ENCODE data around the gene CPSF2.

DNA sequence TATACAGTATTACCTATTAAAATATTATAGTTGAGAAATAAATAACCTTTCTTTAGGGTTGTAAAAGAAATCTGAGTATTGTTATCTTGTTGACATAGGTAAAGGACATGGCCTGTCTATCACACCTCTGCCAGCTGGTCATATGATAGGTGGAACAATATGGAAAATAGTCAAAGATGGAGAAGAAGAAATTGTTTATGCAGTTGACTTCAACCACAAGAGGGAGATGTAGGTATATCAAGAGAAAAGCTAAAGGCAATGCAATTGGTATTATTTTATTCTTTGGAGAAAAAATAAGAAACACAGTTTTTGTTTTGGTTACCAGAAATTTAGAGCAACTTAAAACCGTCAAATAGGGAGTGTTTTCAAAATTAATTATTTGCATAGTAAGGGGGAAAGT, 13.5 kb downstream of the CPSF2 start:
- TF ChIP-seq, protein P1, sequence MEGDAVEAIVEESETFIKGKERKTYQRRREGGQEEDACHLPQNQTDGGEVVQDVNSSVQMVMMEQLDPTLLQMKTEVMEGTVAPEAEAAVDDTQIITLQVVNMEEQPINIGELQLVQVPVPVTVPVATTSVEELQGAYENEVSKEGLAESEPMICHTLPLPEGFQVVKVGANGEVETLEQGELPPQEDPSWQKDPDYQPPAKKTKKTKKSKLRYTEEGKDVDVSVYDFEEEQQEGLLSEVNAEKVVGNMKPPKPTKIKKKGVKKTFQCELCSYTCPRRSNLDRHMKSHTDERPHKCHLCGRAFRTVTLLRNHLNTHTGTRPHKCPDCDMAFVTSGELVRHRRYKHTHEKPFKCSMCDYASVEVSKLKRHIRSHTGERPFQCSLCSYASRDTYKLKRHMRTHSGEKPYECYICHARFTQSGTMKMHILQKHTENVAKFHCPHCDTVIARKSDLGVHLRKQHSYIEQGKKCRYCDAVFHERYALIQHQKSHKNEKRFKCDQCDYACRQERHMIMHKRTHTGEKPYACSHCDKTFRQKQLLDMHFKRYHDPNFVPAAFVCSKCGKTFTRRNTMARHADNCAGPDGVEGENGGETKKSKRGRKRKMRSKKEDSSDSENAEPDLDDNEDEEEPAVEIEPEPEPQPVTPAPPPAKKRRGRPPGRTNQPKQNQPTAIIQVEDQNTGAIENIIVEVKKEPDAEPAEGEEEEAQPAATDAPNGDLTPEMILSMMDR (IDR thresholded peaks at IDR 0.05), result peak in 4 of 7 experiments; percentile 13 to 41 (median 30)
- TF ChIP-seq POLR2A (IDR thresholded peaks at IDR 0.05) (no peak), EP300 (IDR thresholded peaks at IDR 0.05) (no peak)

Measured in stomach (tissue), 4 donors.